Mesendoderm (in vitro differentiated cells): ENCODE measurements around the gene PERCC1.
"Not testable (repeated sequence)": the region's sequence is repeated elsewhere in the genome, so short reads cannot be mapped to it uniquely, and the experiment has no call there.

Experiments used
- DNase-seq: peaks from one replicate; pipeline ENCODE4 v3.0.0; 2013
- H2AK5ac ChIP-seq: 2 replicates; pipeline ENCODE4 v1.6.1; 2013; ENCODE audit warnings: low read length, inconsistent platforms
- H2BK120ac ChIP-seq: 2 replicates; pipeline ENCODE4 v1.6.1; 2013; ENCODE audit warnings: low read depth, mild to moderate bottlenecking, low read length, moderate library complexity, mixed read lengths
- H2BK15ac ChIP-seq: replicated peaks from 2 replicates; pipeline ENCODE4 v1.6.1; 2013; ENCODE audit warnings: low read depth, mild to moderate bottlenecking, moderate library complexity
- H2BK5ac ChIP-seq: 2 replicates; pipeline ENCODE4 v1.6.1; 2013; ENCODE audit warnings: low read length, inconsistent platforms
- H3K18ac ChIP-seq: 2 replicates; pipeline ENCODE4 v1.6.1; 2013; ENCODE audit warnings: mild to moderate bottlenecking, low read length, mixed read lengths
- H3K23ac ChIP-seq: one replicate; pipeline ENCODE4 v1.6.1; 2013; ENCODE audit warnings: low read length
- H3K27ac ChIP-seq: 2 replicates; pipeline ENCODE4 v1.5.1; 2013; ENCODE audit warnings: low read depth, mild to moderate bottlenecking, inconsistent platforms, low read length, moderate library complexity
- H3K27me3 ChIP-seq: 2 replicates; pipeline ENCODE4 v1.6.1; 2013; ENCODE audit warnings: low read length, control low read depth, mild to moderate bottlenecking, inconsistent platforms; ENCODE audit not compliant: insufficient read depth, poor library complexity
- H3K36me3 ChIP-seq: 2 replicates; pipeline ENCODE4 v1.6.1; 2013; ENCODE audit warnings: low read length, inconsistent platforms; ENCODE audit not compliant: control insufficient read depth, insufficient read depth
- H3K4ac ChIP-seq: one replicate; pipeline ENCODE4 v1.6.1; 2013; ENCODE audit warnings: low read depth, mild to moderate bottlenecking, low read length, moderate library complexity
- H3K4me1 ChIP-seq: 2 replicates; pipeline ENCODE4 v1.6.1; 2013; ENCODE audit warnings: low read depth, low read length, inconsistent platforms; ENCODE audit not compliant: control insufficient read depth
- H3K4me2 ChIP-seq: 2 replicates; pipeline ENCODE4 v1.6.1; 2013; ENCODE audit warnings: low read length
- H3K4me3 ChIP-seq: 2 replicates; pipeline ENCODE4 v1.5.1; 2013; ENCODE audit warnings: mild to moderate bottlenecking, low read length
- H3K56ac ChIP-seq: one replicate; pipeline ENCODE4 v1.6.1; 2013; ENCODE audit warnings: low read length
- H3K79me1 ChIP-seq: 2 replicates; pipeline ENCODE4 v1.6.1; 2013; ENCODE audit warnings: low read length, inconsistent platforms
- H3K79me2 ChIP-seq: 2 replicates; pipeline ENCODE4 v1.6.1; 2013; ENCODE audit warnings: mild to moderate bottlenecking, low read length; ENCODE audit not compliant: control insufficient read depth, insufficient read depth
- H3K9ac ChIP-seq: 2 replicates; pipeline ENCODE4 v1.6.1; 2013; ENCODE audit warnings: low read length, inconsistent platforms
- H4K5ac ChIP-seq: one replicate; pipeline ENCODE4 v1.6.1; 2013; ENCODE audit warnings: low read length
- H4K8ac ChIP-seq: one replicate; pipeline ENCODE4 v1.6.1; 2013; ENCODE audit warnings: low read depth, mild to moderate bottlenecking, control low read depth, low read length, moderate library complexity
- WGBS: extraction: QIAGEN DNeasy Blood & Tissue Kit; methylation state at CpG from one replicate; pipeline ENCODE4 v1.1.7; 2013; ENCODE audit warnings: low lambda C conversion rate, missing lambda C conversion rate; ENCODE audit not compliant: insufficient coverage; ENCODE audit errors: extremely low coverage; 5-methylcytosine and 5-hydroxymethylcytosine counted together

PERCC1 gene

DNA sequence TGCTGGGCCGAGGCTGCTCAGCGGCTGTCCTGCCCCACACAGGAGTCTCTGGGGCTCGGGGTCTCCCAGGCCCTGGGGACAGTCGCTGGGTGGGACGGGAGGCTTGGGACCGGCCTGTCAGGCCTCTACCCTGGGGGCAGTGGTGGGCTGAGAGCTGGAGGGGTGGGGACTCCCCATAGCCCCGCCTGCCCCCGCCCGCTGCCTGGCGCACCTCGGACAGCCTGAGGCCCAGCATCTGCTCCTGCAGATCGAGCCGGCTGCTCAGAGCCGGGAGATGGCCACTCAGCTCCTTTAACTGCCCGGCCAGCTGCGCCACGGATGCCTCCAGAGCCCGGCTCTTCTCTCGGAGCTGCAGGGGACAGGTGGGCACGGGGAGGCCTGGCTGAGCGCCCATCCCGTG is 6.7 kb downstream of the PERCC1 start:
- Histone ChIP-seq H2BK120ac (no peak overlapping the region), H2BK15ac (no peak overlapping the region), H3K56ac (no peak overlapping the region), H3K18ac (no peak overlapping the region), H3K27me3 (no peaks in the 10 kb centered on the region), H3K4me1 (no peaks in the 10 kb centered on the region), H3K23ac (no peak overlapping the region), H2BK5ac (no peak overlapping the region), H4K5ac (no peak overlapping the region), H3K27ac (no peak overlapping the region), H2AK5ac (no peak overlapping the region), H3K79me2 (no peaks in the 10 kb centered on the region), H4K8ac (no peak overlapping the region), H3K4me3 (no peak overlapping the region), H3K9ac (no peak overlapping the region), H3K4ac (no peak overlapping the region), H3K79me1 (no peaks in the 10 kb centered on the region), H3K4me2 (no peak overlapping the region), H3K36me3 (no peaks in the 10 kb centered on the region)
- no CpG with 5 or more reads among the region's 22 CpGs for WGBS
- DNase-seq = no peak

DNA sequence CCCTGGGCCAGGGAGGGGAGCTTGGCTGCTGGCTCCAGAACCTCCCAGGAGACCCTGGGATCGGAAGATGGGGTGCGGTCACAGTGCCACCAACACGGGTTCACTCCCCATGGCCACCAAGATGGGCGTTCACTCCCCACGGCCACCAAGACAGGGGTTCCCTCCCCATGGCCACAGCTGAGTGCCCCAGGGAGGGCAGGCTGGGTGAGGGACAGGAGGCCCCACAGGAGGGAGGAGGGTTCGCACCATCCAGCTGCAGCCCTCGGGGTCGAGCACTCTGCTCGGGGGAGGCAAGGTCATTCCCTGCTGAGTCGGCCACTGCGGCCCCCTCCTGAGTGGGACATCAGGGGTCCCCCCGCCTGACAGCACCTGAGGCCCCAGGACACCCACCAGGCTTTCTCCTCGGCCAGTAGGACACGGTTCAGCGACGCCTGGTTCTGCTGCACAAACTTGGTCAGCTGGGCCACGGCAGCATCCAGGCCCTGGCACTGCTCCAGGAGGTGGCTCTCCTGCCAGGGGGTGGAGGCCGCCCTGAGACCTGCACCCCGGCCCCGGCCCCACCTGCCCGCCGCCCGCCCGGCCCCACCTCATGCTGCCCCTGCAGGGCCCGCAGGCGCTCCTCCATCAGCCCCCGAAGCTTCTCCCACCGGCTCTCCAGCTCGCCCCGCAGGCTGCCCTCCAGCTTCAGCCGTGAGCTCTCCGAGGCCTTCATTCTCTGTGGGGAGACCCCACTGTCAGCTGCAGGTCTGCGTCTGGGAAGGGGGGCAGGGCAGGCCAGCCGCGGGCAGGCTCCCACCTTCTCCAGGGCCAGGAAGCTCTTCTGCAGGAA is 7.6 kb downstream of the PERCC1 start:
- no peak overlapping the region for H3K9ac ChIP-seq
- no peak overlapping the region for H2BK5ac ChIP-seq
- H3K18ac ChIP-seq = no peak overlapping the region
- no peaks in the 10 kb centered on the region for H3K4me1 ChIP-seq
- no peak overlapping the region for H3K56ac ChIP-seq
- H4K5ac ChIP-seq = no peak overlapping the region
- H3K79me1 ChIP-seq = no peaks in the 10 kb centered on the region
- H3K36me3 ChIP-seq = no peaks in the 10 kb centered on the region
- WGBS = no CpG with 5 or more reads among the region's 35 CpGs
- H3K23ac ChIP-seq = no peak overlapping the region
- H4K8ac ChIP-seq = no peak overlapping the region
- H3K4me2 ChIP-seq = no peak overlapping the region
- no peaks in the 10 kb centered on the region for H3K79me2 ChIP-seq
- no peak overlapping the region for H2BK120ac ChIP-seq
- DNase-seq = no peak
- no peak overlapping the region for H2BK15ac ChIP-seq
- H2AK5ac ChIP-seq = no peak overlapping the region
- H3K4ac ChIP-seq = no peak overlapping the region
- H3K27ac ChIP-seq = no peak overlapping the region
- H3K4me3 ChIP-seq = no peak overlapping the region
- no peaks in the 10 kb centered on the region for H3K27me3 ChIP-seq

DNA sequence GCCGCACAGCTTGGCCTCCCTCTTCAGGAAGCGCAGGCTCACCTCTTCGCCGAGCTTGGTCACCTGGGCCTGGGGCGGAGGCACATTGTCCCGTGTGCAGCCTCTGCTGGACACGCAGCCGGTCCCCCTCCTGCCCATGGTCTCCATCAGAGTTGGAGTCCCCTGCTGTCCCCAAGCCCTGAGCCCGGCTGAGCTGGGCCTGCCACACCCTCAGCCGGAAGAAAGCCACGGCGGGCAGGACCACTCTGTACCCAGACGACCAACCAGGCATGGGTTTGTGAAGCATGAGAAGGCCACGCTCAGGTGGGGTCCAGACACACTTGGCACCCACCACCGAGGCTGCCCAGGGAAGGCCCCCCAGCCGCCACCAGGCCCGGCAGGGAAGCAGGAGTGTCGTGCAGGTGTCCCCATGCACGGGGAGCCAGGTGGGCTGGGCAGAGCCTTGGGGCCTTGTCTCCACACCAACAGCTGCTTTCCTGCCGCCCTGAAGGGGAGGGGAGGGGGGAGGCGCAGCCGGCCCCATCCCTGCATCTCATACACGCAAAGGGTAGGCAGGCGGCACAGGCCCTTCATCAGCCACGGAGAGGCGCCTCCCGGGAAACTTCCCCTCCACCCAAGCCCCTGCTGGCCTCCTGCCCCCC is 8.3 kb downstream of the PERCC1 start:
- WGBS = no CpG with 5 or more reads among the region's 27 CpGs
- H3K18ac ChIP-seq = no peak overlapping the region

DNA sequence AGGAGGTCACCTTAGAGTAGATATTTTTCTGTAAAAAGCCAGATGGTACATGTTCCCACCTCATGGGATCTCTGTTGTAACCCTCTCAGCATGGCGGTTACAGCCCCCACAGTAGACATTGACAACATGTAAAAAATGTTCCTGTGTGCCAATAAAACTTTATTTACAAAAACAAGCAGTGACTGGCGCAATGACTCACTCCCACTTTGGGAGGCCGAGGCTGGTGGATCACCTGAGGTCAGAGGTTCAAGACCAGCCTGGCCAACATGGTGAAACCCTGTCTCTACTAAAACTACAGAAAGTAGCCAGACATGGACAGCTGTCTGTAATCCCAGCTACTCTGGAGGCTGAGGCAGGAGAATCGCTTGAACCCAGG is 8.8 kb downstream of the PERCC1 start:
- not testable (repeated sequence) for H3K56ac ChIP-seq, H3K4me3 ChIP-seq, H2BK5ac ChIP-seq, H3K18ac ChIP-seq, H3K4ac ChIP-seq, H2BK15ac ChIP-seq, H3K27me3 ChIP-seq, H3K23ac ChIP-seq, H3K36me3 ChIP-seq, DNase-seq, H3K4me2 ChIP-seq, H3K79me2 ChIP-seq, H4K8ac ChIP-seq, H2BK120ac ChIP-seq, H3K79me1 ChIP-seq, H4K5ac ChIP-seq, H3K27ac ChIP-seq, H3K9ac ChIP-seq, H3K4me1 ChIP-seq, H2AK5ac ChIP-seq
- no CpG with 5 or more reads among the region's 4 CpGs for WGBS

More for the DNA sequence above, 8.3 kb downstream of the PERCC1 start:
- no peaks in the 10 kb centered on the region for H3K27me3 ChIP-seq
- no peak overlapping the region for H4K8ac ChIP-seq
- H3K4me1 ChIP-seq = no peaks in the 10 kb centered on the region
- H3K23ac ChIP-seq = no peak overlapping the region
- H2BK5ac ChIP-seq = no peak overlapping the region
- H3K56ac ChIP-seq = no peak overlapping the region
- H3K9ac ChIP-seq = no peak overlapping the region
- H2BK15ac ChIP-seq = no peak overlapping the region
- H3K4ac ChIP-seq = no peak overlapping the region
- no peak overlapping the region for H3K4me2 ChIP-seq
- H3K79me1 ChIP-seq = no peaks in the 10 kb centered on the region
- H3K27ac ChIP-seq = no peak overlapping the region
- H3K36me3 ChIP-seq = no peaks in the 10 kb centered on the region
- H4K5ac ChIP-seq = no peak overlapping the region
- DNase-seq = no peak
- no peak overlapping the region for H2BK120ac ChIP-seq
- H3K4me3 ChIP-seq = no peak overlapping the region
- H2AK5ac ChIP-seq = no peak overlapping the region
- no peaks in the 10 kb centered on the region for H3K79me2 ChIP-seq

DNA sequence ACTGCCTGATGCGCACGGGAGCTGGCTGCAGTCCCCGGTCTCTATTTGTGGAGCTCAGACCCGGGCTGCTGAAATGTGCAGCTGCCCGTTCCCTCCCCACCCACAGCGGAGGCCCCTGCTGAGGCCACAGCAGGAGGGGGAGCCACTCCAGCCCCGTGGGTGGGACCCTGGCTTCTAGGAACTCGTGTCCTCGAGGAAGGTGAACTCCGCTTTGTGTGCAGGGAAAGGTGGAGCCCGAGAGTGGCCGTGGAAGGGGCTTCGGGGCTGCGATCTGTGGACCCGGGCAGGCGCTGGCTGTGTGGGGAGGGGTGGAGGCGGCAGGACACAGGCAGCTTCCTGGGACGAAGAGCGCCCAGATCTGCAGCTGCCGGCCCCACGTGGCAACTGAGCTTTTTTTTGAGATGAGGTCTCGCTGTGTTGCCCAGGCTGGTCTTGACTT is 10.5 kb downstream of the PERCC1 start:
- Histone ChIP-seq H3K27me3 (no peaks in the 10 kb centered on the region), H4K8ac (no peak overlapping the region), H3K4me3 (no peak overlapping the region), H3K23ac (no peak overlapping the region), H2BK5ac (no peak overlapping the region), H2AK5ac (no peak overlapping the region), H3K36me3 (no peaks in the 10 kb centered on the region), H3K79me1 (no peaks in the 10 kb centered on the region), H3K4ac (no peak overlapping the region), H3K56ac (no peak overlapping the region), H3K9ac (no peak overlapping the region), H2BK15ac (no peak overlapping the region), H3K4me1 (no peaks in the 10 kb centered on the region), H3K18ac (no peak overlapping the region), H3K79me2 (no peaks in the 10 kb centered on the region), H4K5ac (no peak overlapping the region), H3K4me2 (no peak overlapping the region), H2BK120ac (no peak overlapping the region), H3K27ac (no peak overlapping the region)
- WGBS = no CpG with 5 or more reads among the region's 22 CpGs
- DNase-seq = no peak
